Dermis blood vessel endothelial cell (primary cell): ENCODE measurements around the gene SNX13. TPM values are rescaled to one million over a fixed set of nuclear protein-coding genes. Genes with fewer than 3 reads are reported as not detected.
A peak's percentile ranks its signal among the peaks of the same experiment; 100 is the strongest.

Source experiments
- DNase-seq: peaks from one replicate; pipeline ENCODE4 v3.0.0; 2010
- total RNA-seq: library from RNA; depleted of rRNA; stranded (reverse); fragments of >200 nt; gene quantifications from 2 replicates; pipeline ENCODE4 v1.2.3, GENCODE V29; 2014

The SNX13 gene
- total RNA-seq, 1 donor from 2014 or later: 35.1 TPM

DNA sequence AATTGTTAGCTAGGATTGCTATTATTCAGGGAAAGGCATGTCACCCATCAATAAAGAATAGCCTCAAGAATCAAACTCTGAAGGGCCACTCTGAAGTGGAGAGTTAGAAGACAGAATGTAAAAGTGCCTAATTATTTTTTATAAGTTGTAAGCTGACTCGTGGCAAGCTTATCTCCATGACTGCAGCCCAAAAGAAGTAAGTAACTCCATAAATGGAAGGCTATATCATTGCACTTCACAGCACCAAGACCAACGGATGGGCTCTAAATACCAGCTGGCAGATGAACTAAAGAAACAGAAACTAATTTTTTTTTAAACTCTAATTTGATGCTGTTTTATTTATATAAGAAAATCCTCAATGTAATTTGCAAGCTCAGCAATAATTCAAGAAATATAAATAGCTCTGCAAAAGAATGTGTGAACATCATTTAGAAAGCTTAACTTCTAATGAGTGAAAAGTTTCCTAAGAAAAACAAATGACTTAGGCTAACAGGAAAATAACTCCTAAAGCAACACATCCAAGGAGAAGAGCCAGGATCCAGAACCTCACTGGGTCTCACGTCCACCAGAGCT lies 165.5 kb downstream of the SNX13 start:
- DNase-seq: no peak

DNA sequence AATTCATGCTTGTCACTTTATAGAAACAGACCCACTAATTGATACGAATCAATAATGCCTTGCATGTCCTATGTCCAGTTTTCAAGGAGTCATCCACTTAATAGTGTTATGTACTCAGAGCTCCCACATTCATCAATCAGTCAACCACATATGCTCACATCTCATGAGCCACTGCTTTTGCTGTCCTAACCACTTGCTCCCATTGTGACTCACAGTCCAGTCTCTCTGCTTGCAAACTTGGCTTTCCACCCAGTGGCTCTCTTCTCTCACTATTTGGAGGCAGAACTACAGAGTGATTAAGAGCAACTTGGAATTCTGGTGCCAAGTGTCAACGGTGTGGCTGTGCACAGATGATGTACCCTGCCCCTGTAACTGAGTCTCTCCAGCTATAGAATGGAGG lies 166.0 kb downstream of the SNX13 start:
- no peak for DNase-seq

- no peak for DNase-seq
These were observed 167.0 kb downstream of the SNX13 start for GRCh38 chr7:17773289-17773626.

DNA sequence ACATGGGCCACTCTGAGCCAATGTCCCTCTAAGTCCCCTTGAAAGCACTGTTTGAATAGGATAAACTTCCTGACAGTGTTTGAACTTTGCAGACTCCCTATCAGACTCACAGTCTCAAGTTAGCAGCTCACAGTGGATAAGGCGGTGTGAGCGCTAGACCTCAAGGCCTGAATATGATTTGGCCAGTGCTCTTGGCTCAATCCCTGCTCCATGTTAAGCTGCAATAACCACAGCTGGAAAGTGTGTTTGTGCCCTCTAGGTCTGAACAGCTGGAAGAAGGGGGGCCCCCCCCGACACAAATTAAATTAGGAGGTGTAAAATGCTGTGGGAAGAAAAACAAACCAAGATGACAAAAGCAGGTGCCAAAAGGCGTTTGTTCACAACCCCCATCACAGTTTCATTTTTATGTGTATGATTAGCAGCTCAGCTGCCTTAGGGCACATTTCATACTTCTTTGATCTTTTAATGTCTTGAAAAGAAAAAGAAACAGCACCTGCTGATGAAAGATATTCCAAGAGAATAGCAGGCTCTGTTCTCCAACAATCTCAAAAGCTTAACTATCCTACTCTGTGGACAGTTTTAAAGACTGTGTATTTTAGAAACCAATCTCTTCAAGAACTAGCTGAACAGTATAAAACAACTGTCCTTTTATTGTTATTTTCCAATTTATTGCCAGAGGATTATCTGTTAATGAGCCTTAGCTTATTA lies 167.6 kb downstream of the SNX13 start:
- no peak for DNase-seq

- no peak for DNase-seq
These were observed 168.3 kb downstream of the SNX13 start for GRCh38 chr7:17771901-17772408.

- DNase-seq: no peak
These were observed 169.5 kb downstream of the SNX13 start for GRCh38 chr7:17770710-17771375.

DNA sequence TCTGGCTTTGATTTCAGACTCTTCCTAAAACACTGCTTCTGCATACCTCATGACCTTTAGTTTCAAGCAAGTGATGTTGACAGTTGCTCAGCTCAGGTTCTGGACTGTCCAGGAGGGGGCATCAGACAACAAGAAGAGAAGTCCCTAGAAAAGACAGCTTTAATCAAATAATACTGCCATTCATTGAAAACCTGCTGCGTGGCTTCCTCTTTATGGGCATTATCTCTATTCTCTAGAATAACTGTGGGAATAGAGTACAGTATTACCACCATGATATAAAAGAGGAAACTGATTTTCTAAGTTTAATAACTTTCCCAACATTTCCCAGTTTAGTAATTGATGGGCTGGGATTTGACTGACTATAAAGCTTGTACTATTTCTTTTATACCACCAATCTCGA lies 170.4 kb downstream of the SNX13 start:
- peak; percentile 82 for DNase-seq

GRCh38 chr7:17758008-17758407 lies 182.3 kb downstream of the SNX13 start:
- no peak for DNase-seq

GRCh38 chr7:17746020-17746530 lies 194.2 kb downstream of the SNX13 start:
- DNase-seq: no peak

DNA sequence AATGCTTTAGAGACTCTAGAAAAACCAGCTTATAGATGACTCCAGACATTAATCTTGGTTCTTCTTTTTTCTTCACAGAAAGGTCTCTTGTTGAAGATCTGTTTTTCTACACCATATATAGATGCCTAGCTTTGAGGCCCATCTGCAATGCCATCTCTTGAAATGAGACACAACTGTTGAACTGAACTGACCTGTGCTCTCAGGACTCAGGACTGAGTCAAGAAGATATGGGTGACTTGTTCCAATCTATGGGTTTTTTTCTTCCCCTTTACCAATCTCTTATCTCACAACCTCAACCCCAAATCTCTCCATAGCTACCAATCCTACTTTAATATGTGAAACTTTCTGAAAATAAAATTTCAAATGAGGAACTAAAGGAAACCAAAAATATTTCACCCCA lies 194.7 kb downstream of the SNX13 start:
- no peak for DNase-seq

DNA sequence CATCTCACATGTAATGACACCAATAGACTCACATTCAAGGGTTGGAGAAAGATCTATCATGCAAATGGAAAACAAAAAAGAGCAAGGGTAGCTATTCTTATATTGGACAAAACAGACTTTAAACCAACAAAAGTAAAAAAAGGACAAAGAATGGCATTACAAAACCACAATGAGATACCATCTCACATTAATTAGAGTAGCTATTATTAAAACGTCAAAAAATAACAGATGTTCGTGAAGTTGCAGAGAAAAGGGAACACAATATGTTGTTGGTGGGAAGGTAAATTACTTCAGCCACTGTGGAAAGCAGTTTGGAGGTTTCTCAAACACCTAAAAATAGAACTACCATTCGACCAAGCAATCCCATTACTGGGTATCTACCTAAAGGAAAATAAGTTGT lies 197.0 kb downstream of the SNX13 start:
- DNase-seq: no peak

- DNase-seq: no peak
These were observed 198.9 kb downstream of the SNX13 start for GRCh38 chr7:17741426-17741825.

Other genes starting within 250 kb of the SNX13 start
- 0.14 TPM in 1 of 2 replicates, not detected in the other for gene PRPS1L1, start 87.4 kb upstream of the SNX13 start, total RNA-seq